Osteocyte (in vitro differentiated cells): ENCODE data around the gene DDI2. TPM values are rescaled to one million over a fixed set of nuclear protein-coding genes. Genes with fewer than 3 reads are reported as not detected.
A peak's percentile ranks its signal among the peaks of the same experiment; 100 is the strongest.

Experiments used
- DNase-seq: peaks from one replicate; pipeline ENCODE4 v3.0.0; 2021; ENCODE audit warnings: mixed read lengths; ENCODE audit not compliant: unreplicated experiment; ENCODE audit errors: extremely low spot score
- H3K27ac Mint-ChIP-seq: one replicate; pipeline ENCODE4 v1.8.0; 2021; ENCODE audit warnings: mild to moderate bottlenecking, mixed read lengths; ENCODE audit not compliant: unreplicated experiment
- H3K27me3 Mint-ChIP-seq: one replicate; pipeline ENCODE4 v1.8.0; 2021; ENCODE audit warnings: mixed read lengths; ENCODE audit not compliant: unreplicated experiment
- H3K36me3 Mint-ChIP-seq: one replicate; pipeline ENCODE4 v1.8.0; 2021; ENCODE audit warnings: mixed read lengths; ENCODE audit not compliant: unreplicated experiment
- H3K4me1 Mint-ChIP-seq: one replicate; pipeline ENCODE4 v1.8.0; 2021; ENCODE audit warnings: mixed read lengths; ENCODE audit not compliant: unreplicated experiment
- H3K4me3 Mint-ChIP-seq: one replicate; pipeline ENCODE4 v1.8.0; 2021; ENCODE audit warnings: mild to moderate bottlenecking, moderate library complexity, mixed read lengths; ENCODE audit not compliant: unreplicated experiment
- H3K9me3 Mint-ChIP-seq: one replicate; pipeline ENCODE4 v1.8.0; 2021; ENCODE audit warnings: mixed read lengths; ENCODE audit not compliant: unreplicated experiment
- CTCF ChIP-seq: fragments of 200-600 bp; sonication (generic); IDR thresholded peaks from 2 replicates; pipeline ENCODE4 v1.5.0; 2021; ENCODE audit warnings: antibody characterized with exemption, mild to moderate bottlenecking, moderate library complexity
- total RNA-seq: library from RNA; stranded (reverse); gene quantifications from 2 replicates; pipeline ENCODE4 v1.2.1, GENCODE V29; 2021

DDI2 gene
- total RNA-seq, 1 donor from 2014 or later, result 23.4 TPM

- H3K4me3 Mint-ChIP-seq, result no peak overlapping the region
- no peak overlapping the region for H3K27ac Mint-ChIP-seq
- no peaks in the 10 kb centered on the region for H3K27me3 Mint-ChIP-seq
- H3K4me1 Mint-ChIP-seq, result peaks cover 25% of the 10 kb centered on the region
- no peak for TF ChIP-seq CTCF
- DNase-seq, result no peak
- no peaks in the 10 kb centered on the region for H3K9me3 Mint-ChIP-seq
- H3K36me3 Mint-ChIP-seq, result no peaks in the 10 kb centered on the region
These were observed 61.3 kb downstream of the DDI2 start for GRCh38 chr1:15678578-15678977.

DNA sequence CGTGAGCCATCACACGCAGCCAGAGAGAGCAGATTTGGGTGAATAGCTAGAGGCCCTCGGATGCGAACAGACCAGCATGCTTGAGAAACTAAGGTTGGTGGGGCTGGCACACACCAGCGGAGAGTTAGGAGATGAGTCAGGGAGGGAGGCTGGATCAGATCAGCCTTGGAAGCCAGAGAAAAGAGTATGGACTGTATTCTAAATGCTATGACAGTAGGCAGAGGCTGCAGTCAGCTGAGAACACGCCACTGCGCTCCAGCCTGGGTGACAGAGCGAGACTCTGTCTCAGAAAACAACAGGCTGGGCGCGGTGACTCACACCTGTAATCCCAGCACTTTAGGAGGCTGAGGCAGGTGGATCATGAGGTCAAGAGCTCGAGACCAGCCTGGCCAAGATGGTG, 62.9 kb downstream of the DDI2 start:
- no peak for TF ChIP-seq CTCF
- H3K27me3 Mint-ChIP-seq, result no peaks in the 10 kb centered on the region
- H3K9me3 Mint-ChIP-seq, result no peaks in the 10 kb centered on the region
- no peak overlapping the region for H3K27ac Mint-ChIP-seq
- peaks cover 28% of the 10 kb centered on the region for H3K4me1 Mint-ChIP-seq
- H3K4me3 Mint-ChIP-seq, result no peak overlapping the region
- no peak for DNase-seq
- H3K36me3 Mint-ChIP-seq, result no peaks in the 10 kb centered on the region

DNA sequence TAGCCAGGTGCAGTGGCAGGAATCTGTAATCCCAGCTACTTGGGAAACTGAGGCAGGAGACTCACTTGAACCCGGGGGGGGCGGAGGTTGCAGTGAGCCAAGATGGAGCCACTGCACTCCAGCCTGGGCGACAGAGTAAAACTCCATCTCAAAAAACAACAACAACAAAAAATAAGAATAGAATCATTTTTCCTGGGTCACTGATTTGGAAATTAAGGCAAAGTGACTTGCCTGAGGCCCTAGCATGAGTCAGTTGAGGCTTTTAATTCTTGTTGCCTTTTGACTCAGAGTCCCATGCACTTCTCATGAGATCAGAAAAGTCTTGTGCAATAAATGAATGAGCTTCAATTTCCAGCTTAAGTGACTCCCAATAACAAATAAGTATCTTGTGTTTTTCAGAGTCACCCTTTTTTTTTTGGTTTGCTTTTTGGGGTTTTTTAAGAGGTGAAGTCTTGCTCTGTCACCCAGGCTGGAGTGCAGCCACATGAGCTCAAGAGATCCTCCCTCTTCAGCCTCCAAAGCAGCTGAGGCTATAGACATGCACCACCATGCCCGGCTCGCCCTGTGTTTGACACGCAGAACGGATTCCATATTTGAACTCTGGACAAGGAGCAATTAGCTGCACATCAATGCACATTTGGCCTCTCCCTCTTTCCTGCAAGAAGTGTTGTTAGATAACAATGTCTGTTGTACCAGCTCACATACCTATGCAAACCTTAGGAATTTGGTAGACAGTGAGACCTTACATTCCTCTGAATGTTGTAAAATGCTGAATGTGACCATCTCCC, 63.5 kb downstream of the DDI2 start:
- H3K27me3 Mint-ChIP-seq, result no peaks in the 10 kb centered on the region
- H3K4me3 Mint-ChIP-seq, result no peak overlapping the region
- peak overlapping the region; percentile 63 for H3K27ac Mint-ChIP-seq
- no peaks in the 10 kb centered on the region for H3K36me3 Mint-ChIP-seq
- no peak for DNase-seq
- H3K9me3 Mint-ChIP-seq, result no peaks in the 10 kb centered on the region
- peaks cover 34% of the 10 kb centered on the region for H3K4me1 Mint-ChIP-seq
- no peak for TF ChIP-seq CTCF

DNA sequence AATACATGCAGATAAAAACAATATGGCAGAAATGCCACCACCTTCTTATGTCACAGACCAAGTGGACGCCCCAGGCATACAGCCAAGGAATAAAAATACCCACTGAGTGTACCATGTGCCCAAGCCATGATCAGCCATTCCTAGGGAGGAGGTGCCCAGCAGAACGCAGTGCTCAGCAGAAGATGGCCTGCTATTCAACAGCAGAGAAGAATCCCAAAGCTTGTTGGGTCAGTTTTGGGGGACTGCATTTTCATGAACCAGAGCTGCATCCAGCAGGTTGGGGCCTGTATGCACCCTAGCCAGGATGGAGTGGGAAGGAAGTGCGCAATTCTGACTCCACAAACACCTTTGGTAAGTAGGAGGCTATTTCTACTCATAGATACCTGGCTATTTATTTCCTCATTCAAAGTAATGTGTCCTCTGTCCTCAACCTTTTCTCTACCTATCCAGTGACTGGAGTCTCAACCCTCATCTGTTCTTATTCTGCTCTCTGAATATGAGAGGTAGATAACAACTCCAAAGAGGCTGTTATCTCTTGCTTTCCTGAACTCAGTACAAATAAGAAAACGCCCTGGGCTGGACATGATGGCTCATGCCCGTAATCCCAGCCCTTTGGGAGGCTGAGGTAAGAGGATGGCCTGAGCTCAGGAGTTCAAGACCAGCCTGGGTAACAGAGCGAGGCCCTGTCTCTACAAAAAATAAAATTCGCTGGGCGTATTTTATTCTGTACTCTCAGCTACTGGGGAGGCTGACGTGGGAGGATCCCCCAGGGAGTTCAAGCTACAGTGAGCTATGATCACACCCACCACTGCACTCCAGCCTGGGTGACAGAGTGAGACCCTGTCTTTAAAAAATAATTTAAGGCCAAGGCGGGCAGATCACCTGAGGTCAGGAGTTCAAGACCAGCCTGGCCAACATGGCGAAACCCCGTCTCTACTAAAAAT, 64.4 kb downstream of the DDI2 start:
- no peaks in the 10 kb centered on the region for H3K27me3 Mint-ChIP-seq
- H3K9me3 Mint-ChIP-seq, result no peaks in the 10 kb centered on the region
- no peak overlapping the region for H3K27ac Mint-ChIP-seq
- peaks cover 39% of the 10 kb centered on the region for H3K4me1 Mint-ChIP-seq
- TF ChIP-seq CTCF, result no peak
- no peaks in the 10 kb centered on the region for H3K36me3 Mint-ChIP-seq
- no peak for DNase-seq
- no peak overlapping the region for H3K4me3 Mint-ChIP-seq

DNA sequence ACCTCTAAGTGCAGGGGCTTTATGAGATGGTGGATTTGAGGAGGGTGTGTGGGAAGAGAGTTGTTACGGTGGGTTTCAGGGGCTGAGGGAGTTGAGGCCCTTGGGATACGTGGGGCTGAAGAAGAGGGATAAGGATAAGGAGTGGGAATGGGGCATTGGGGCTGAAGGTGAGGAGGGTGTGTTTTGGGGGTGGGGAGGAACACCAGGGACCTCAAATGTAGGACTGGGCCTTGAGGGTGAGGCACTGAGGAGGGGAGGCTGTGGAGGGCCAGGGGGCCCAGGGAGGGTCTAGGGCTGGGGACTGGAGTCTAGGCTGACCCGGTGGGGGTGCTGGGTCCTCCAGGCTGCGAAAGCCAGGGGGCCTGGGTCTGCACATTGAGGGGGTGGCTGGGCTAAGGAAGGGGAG, 65.7 kb downstream of the DDI2 start:
- Mint-ChIP-seq H3K36me3 (peaks cover 4% of the 10 kb centered on the region), H3K4me3 (peak overlapping the region; percentile 72), H3K27me3 (no peaks in the 10 kb centered on the region), H3K27ac (peak overlapping the region; percentile 87), H3K9me3 (no peaks in the 10 kb centered on the region), H3K4me1 (peaks cover 45% of the 10 kb centered on the region)
- no peak for TF ChIP-seq CTCF
- DNase-seq, result no peak
